Measurements from ENCODE around the gene ADCY9. TPM values are rescaled to one million over a fixed set of nuclear protein-coding genes. Genes with fewer than 3 reads are reported as not detected.

Gene ADCY9
- total and polyA plus RNA-seq, 5 donors, result 13.0 to 31.4 (median 27.0) TPM

GRCh38 chr16:3924763-3925162 lies 191.5 kb downstream of the ADCY9 start:
- Histone ChIP-seq H3K27ac (ENCODE audit: low read length) (no peak overlapping the region), H3K27me3 (ENCODE audit: control insufficient read depth, insufficient read depth) (no peaks in the 10 kb centered on the region), H3K4me1 (ENCODE audit: control insufficient read depth, insufficient read depth, low read length) (no peaks in the 10 kb centered on the region), H3K9me3 (ENCODE audit: control insufficient read depth, low read length) (no peaks in the 10 kb centered on the region), H3K4me3 (ENCODE audit: low read length) (no peak overlapping the region)
- DNase-seq, result no peak
- ATAC-seq, result no peak
- intact Hi-C loops (cut with DNase I), result no loop called here

GRCh38 chr16:3922241-3922640 lies 194.0 kb downstream of the ADCY9 start:
- H3K27ac ChIP-seq (ENCODE audit: low read length), result no peak overlapping the region
- intact Hi-C loops (cut with DNase I), result no loop called here
- H3K4me1 ChIP-seq (ENCODE audit: control insufficient read depth, insufficient read depth, low read length), result no peaks in the 10 kb centered on the region
- WGBS, result 71% methylated on average over 13 of the region's 13 CpGs
- DNase-seq (no peak), ATAC-seq (no peak)
- H3K9me3 ChIP-seq (ENCODE audit: control insufficient read depth, low read length), result no peaks in the 10 kb centered on the region
- no peak overlapping the region for H3K4me3 ChIP-seq (ENCODE audit: low read length)
- no peaks in the 10 kb centered on the region for H3K27me3 ChIP-seq (ENCODE audit: control insufficient read depth, insufficient read depth)

- no peaks in the 10 kb centered on the region for H3K4me1 ChIP-seq (ENCODE audit: control insufficient read depth, insufficient read depth, low read length)
- ATAC-seq (no peak), DNase-seq (no peak)
- H3K27ac ChIP-seq (ENCODE audit: low read length), result no peak overlapping the region
- H3K4me3 ChIP-seq (ENCODE audit: low read length), result no peak overlapping the region
- intact Hi-C loops (cut with DNase I), result no loop called here
- 84% methylated on average over 8 of the region's 8 CpGs for WGBS
- no peaks in the 10 kb centered on the region for H3K27me3 ChIP-seq (ENCODE audit: control insufficient read depth, insufficient read depth)
- H3K9me3 ChIP-seq (ENCODE audit: control insufficient read depth, low read length), result no peaks in the 10 kb centered on the region
Measured at GRCh38 chr16:3920206-3920605, 196.0 kb downstream of the ADCY9 start.

GRCh38 chr16:3919413-3919812 lies 196.8 kb downstream of the ADCY9 start:
- intact Hi-C loops (cut with DNase I), result no loop called here
- DNase-seq (no peak), ATAC-seq (no peak)
- Histone ChIP-seq H3K9me3 (ENCODE audit: control insufficient read depth, low read length) (no peaks in the 10 kb centered on the region), H3K27ac (ENCODE audit: low read length) (no peak overlapping the region), H3K4me3 (ENCODE audit: low read length) (no peak overlapping the region), H3K4me1 (ENCODE audit: control insufficient read depth, insufficient read depth, low read length) (no peaks in the 10 kb centered on the region), H3K27me3 (ENCODE audit: control insufficient read depth, insufficient read depth) (no peaks in the 10 kb centered on the region)
- WGBS, result 79% methylated on average over 6 of the region's 6 CpGs

- Histone ChIP-seq H3K4me3 (ENCODE audit: low read length) (no peak overlapping the region), H3K27me3 (ENCODE audit: control insufficient read depth, insufficient read depth) (no peaks in the 10 kb centered on the region), H3K27ac (ENCODE audit: low read length) (no peak overlapping the region), H3K4me1 (ENCODE audit: control insufficient read depth, insufficient read depth, low read length) (no peaks in the 10 kb centered on the region), H3K9me3 (ENCODE audit: control insufficient read depth, low read length) (no peaks in the 10 kb centered on the region)
- intact Hi-C loops (cut with DNase I), result no loop called here
- no peak for DNase-seq
- ATAC-seq, result no peak
- WGBS, result 86% methylated on average over 17 of the region's 17 CpGs
Measured at GRCh38 chr16:3915426-3916260, 200.6 kb downstream of the ADCY9 start.

- intact Hi-C loops (cut with DNase I), result no loop called here
- no peak for ATAC-seq
- 88% methylated on average over 6 of the region's 6 CpGs for WGBS
Measured at GRCh38 chr16:3912897-3913296, 203.3 kb downstream of the ADCY9 start.

More at GRCh38 chr16:3912897-3913296, 203.3 kb downstream of the ADCY9 start:
- H3K4me1 ChIP-seq (ENCODE audit: control insufficient read depth, insufficient read depth, low read length), result no peaks in the 10 kb centered on the region
- H3K27ac ChIP-seq (ENCODE audit: low read length), result no peak overlapping the region
- no peak overlapping the region for H3K4me3 ChIP-seq (ENCODE audit: low read length)
- no peaks in the 10 kb centered on the region for H3K9me3 ChIP-seq (ENCODE audit: control insufficient read depth, low read length)
- DNase-seq, result no peak
- H3K27me3 ChIP-seq (ENCODE audit: control insufficient read depth, insufficient read depth), result no peaks in the 10 kb centered on the region

Other genes with a start within 250 kb of the ADCY9 start
- 10 to 100 TPM; 37.0 to 46.4 (median 42.1) TPM for gene CREBBP, start 235.7 kb downstream of the ADCY9 start, total RNA-seq
- 19.0 TPM for gene CREBBP, start 235.7 kb downstream of the ADCY9 start, polyA plus RNA-seq
- gene SRL, start 125.6 kb upstream of the ADCY9 start, total RNA-seq, result 100 to 1,000 TPM; 338 to 395 (median 359) TPM
- gene SRL, start 125.6 kb upstream of the ADCY9 start, polyA plus RNA-seq, result 255 TPM
- 1 to 10 TPM; 2.3 to 4.2 (median 3.5) TPM for gene TFAP4, start 156.6 kb upstream of the ADCY9 start, total RNA-seq
- gene TFAP4, start 156.6 kb upstream of the ADCY9 start, polyA plus RNA-seq, result 2.1 TPM
- 10 to 100 TPM; 20.0 to 34.6 (median 33.1) TPM for gene GLIS2, start 199.6 kb upstream of the ADCY9 start, total RNA-seq
- gene GLIS2, start 199.6 kb upstream of the ADCY9 start, polyA plus RNA-seq, result 15.2 TPM
- gene PAM16, start 234.9 kb upstream of the ADCY9 start, total RNA-seq, result 10 to 100 TPM; 57.6 to 61.9 (median 59.7) TPM
- gene PAM16, start 234.9 kb upstream of the ADCY9 start, polyA plus RNA-seq, result 131 TPM